ENCODE data around the gene MAPKAP1. TPM values are rescaled to one million over a fixed set of nuclear protein-coding genes. Genes with fewer than 3 reads are reported as not detected.

The MAPKAP1 gene
- total RNA-seq, 1 donor from 2014 or later, result 76.9 TPM

DNA sequence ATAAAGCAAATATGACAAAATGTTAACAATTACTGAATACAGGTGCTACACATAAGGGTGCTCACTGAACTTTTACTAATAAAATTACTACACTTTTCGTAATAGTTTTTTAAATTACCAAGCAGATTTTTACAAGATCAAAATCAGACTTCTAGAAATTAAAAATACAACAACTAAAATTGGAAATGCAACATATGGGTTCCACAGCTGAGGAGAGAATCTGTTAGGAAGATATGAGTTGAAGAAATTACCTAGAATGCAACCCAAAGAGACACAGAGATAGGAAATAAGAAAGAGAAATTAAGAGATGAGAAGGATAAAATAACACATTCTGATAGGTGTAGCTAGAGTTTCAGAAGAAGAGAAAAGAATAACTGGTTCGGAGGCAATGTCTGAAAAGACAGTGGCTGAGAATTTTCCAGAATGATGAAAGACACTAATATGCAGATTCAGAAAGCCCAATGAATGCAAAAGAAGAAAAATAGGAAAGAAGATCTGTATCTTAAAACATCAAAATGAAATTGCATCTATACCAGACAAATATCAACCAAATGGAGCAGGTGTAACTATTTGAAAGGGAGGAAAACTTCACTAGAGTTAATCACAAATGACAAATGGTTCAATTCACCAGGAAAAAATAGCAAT, 95.8 kb downstream of the MAPKAP1 start:
- peaks cover 7% of the 10 kb centered on the region for H3K4me1 Mint-ChIP-seq (ENCODE audit: unreplicated experiment)
- no peaks in the 10 kb centered on the region for H3K27me3 Mint-ChIP-seq (ENCODE audit: unreplicated experiment)
- H3K27ac Mint-ChIP-seq (ENCODE audit: unreplicated experiment), result no peak overlapping the region
- H3K9me3 Mint-ChIP-seq (ENCODE audit: unreplicated experiment), result peaks cover 7% of the 10 kb centered on the region
- no peak overlapping the region for H3K4me3 Mint-ChIP-seq (ENCODE audit: unreplicated experiment)
- TF ChIP-seq, protein P1, sequence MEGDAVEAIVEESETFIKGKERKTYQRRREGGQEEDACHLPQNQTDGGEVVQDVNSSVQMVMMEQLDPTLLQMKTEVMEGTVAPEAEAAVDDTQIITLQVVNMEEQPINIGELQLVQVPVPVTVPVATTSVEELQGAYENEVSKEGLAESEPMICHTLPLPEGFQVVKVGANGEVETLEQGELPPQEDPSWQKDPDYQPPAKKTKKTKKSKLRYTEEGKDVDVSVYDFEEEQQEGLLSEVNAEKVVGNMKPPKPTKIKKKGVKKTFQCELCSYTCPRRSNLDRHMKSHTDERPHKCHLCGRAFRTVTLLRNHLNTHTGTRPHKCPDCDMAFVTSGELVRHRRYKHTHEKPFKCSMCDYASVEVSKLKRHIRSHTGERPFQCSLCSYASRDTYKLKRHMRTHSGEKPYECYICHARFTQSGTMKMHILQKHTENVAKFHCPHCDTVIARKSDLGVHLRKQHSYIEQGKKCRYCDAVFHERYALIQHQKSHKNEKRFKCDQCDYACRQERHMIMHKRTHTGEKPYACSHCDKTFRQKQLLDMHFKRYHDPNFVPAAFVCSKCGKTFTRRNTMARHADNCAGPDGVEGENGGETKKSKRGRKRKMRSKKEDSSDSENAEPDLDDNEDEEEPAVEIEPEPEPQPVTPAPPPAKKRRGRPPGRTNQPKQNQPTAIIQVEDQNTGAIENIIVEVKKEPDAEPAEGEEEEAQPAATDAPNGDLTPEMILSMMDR (IDR thresholded peaks at IDR 0.05), result no peak
- no peaks in the 10 kb centered on the region for H3K36me3 Mint-ChIP-seq (ENCODE audit: unreplicated experiment)
- no peak for DNase-seq (ENCODE audit: extremely low spot score, unreplicated experiment)

DNA sequence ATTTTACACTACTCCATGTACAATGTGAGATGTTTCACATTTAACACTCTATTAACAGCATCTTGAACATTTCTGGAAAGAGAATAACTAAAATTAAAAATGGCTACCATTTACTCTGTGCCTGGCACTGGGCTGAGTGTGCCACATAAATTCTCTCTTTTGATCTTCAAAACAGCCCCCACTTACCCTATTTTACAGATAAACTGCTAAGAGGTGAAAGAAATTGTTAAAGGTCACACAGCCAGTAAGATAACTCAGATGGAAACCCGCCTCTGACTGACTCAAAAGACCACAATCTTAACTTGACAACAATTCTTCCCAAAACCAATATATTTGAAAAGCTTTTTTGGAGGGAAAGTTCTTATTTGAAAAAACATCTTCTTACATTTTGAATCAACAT, 97.3 kb downstream of the MAPKAP1 start:
- Mint-ChIP-seq H3K4me1 (ENCODE audit: unreplicated experiment) (peaks cover 7% of the 10 kb centered on the region), H3K27ac (ENCODE audit: unreplicated experiment) (no peak overlapping the region), H3K27me3 (ENCODE audit: unreplicated experiment) (no peaks in the 10 kb centered on the region), H3K36me3 (ENCODE audit: unreplicated experiment) (no peaks in the 10 kb centered on the region), H3K9me3 (ENCODE audit: unreplicated experiment) (peaks cover 7% of the 10 kb centered on the region), H3K4me3 (ENCODE audit: unreplicated experiment) (no peak overlapping the region)
- no peak for DNase-seq (ENCODE audit: extremely low spot score, unreplicated experiment)
- TF ChIP-seq, protein P1 (IDR thresholded peaks at IDR 0.05), result no peak

DNA sequence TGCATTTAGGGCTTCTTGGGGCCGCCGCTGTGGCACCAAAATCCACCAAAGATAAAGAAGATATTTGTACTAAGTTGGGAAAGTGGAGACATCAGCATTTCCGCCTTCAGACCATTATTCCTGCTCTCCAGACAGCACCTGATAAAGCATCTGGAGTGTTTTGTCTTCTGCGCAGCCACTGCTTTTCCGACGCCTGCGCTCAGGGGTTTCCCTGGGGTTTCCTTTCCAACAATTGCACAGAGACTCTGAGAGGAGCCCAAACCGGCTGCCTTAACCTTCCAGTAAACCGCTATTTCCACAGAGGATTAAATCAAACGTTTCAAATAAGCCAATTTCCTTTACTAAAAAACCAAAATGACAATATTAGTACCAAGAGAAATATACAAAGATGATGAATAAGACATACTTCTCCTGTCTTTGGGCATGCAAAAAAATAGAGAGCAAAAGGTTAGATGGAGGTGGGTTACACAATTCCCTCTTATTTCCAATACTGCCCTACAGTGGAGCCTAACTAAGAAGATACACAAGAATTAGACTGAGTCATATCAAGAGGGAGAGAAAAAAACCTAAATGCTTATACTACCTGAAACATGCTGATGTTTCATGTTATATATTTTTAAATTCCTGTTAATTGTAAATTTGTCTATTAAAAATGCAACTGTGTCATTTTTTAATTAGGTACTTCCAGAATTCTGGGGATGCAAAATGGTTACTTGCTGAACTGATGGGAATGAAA, 98.4 kb downstream of the MAPKAP1 start:
- H3K36me3 Mint-ChIP-seq (ENCODE audit: unreplicated experiment), result no peaks in the 10 kb centered on the region
- H3K27me3 Mint-ChIP-seq (ENCODE audit: unreplicated experiment), result no peaks in the 10 kb centered on the region
- TF ChIP-seq, protein P1 (IDR thresholded peaks at IDR 0.05), result no peak
- no peak overlapping the region for H3K4me3 Mint-ChIP-seq (ENCODE audit: unreplicated experiment)
- no peak overlapping the region for H3K27ac Mint-ChIP-seq (ENCODE audit: unreplicated experiment)
- H3K4me1 Mint-ChIP-seq (ENCODE audit: unreplicated experiment), result peaks cover 7% of the 10 kb centered on the region
- no peak for DNase-seq (ENCODE audit: extremely low spot score, unreplicated experiment)
- H3K9me3 Mint-ChIP-seq (ENCODE audit: unreplicated experiment), result peaks cover 7% of the 10 kb centered on the region

DNA sequence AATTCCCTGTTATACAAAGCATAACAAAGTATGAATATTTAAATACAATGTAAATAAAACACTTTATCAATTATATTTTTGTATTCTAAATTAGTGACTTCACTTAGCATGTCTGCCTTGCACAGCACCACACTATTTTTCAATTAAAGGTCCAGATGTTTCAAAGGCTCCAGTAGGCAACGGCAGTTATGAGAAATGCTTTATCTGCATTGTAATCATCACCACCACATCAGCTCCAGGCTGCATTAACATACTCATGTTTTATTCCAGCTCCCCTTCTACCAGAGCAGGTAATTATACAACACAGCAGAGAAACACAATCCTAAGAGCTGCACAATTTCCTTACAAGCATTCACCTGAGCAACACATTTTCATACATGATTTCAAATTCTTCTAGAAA, 102.8 kb downstream of the MAPKAP1 start:
- Mint-ChIP-seq H3K4me1 (ENCODE audit: unreplicated experiment) (peaks cover 5% of the 10 kb centered on the region), H3K27me3 (ENCODE audit: unreplicated experiment) (no peaks in the 10 kb centered on the region), H3K27ac (ENCODE audit: unreplicated experiment) (no peak overlapping the region), H3K4me3 (ENCODE audit: unreplicated experiment) (no peak overlapping the region), H3K9me3 (ENCODE audit: unreplicated experiment) (no peaks in the 10 kb centered on the region), H3K36me3 (ENCODE audit: unreplicated experiment) (no peaks in the 10 kb centered on the region)
- TF ChIP-seq, protein P1 (IDR thresholded peaks at IDR 0.05), result no peak
- no peak for DNase-seq (ENCODE audit: extremely low spot score, unreplicated experiment)

DNA sequence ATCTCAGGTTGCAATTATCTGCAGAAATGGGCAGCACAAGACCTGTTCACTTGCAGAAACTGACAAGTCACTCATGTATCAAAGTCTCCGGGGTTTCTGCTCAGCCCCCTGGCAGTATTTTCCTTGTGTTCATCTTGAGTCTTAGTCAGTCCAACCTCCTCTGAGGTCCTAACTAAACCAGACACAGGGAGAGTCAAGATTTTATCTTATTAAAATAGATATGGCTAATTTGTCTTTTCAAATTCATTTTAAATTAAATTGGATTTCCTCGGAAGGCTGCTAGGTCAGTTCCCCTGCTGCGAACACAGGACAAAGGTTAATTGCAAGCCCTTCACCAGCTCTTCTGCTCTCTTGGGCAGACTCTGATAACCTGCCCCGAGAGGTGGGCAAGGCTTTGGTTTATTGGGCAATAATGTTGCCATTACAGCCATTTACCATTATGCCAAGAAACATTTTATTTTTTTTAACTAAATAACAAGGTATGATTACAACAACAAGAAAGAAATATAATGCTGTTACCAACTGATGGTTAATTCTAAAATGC, 103.5 kb downstream of the MAPKAP1 start:
- Mint-ChIP-seq H3K36me3 (ENCODE audit: unreplicated experiment) (no peaks in the 10 kb centered on the region), H3K27me3 (ENCODE audit: unreplicated experiment) (no peaks in the 10 kb centered on the region), H3K9me3 (ENCODE audit: unreplicated experiment) (no peaks in the 10 kb centered on the region), H3K27ac (ENCODE audit: unreplicated experiment) (no peak overlapping the region), H3K4me1 (ENCODE audit: unreplicated experiment) (peaks cover 5% of the 10 kb centered on the region), H3K4me3 (ENCODE audit: unreplicated experiment) (no peak overlapping the region)
- TF ChIP-seq, protein P1 (IDR thresholded peaks at IDR 0.05), result no peak
- no peak for DNase-seq (ENCODE audit: extremely low spot score, unreplicated experiment)
